K562 (cell line): ENCODE results near the gene SPPL3. TPM values are rescaled to one million over a fixed set of nuclear protein-coding genes. Genes with fewer than 3 reads are reported as not detected.

Experiments used
- ATAC-seq: fragments of 200-7000 bp; cut with Tn5 transposase; 3 replicates; pipeline ENCODE4 v1.9.1; 2020; ENCODE audit warnings: moderate library complexity
- BruUV-seq: library from RNA; stranded (reverse); fragments of 400-500 nt; replicated peaks from 2 replicates; lab custom pipeline; 2021; lab: Mats Ljungman, UMichigan
- CTCF ChIA-PET: fragments of 300-600 bp; formaldehyde crosslinking; extraction: SDS; loops from one replicate; lab custom pipeline; 2021; ENCODE audit warnings: low intra/inter-chr PET ratio; lab: Yijun Ruan, JAX
- POLR2A ChIA-PET: fragments of 300-600, 350-650 bp; sonication (Branson Sonifier 250); formaldehyde crosslinking; extraction: SDS; loops from one replicate; lab custom pipeline; 2021; ENCODE audit warnings: antibody characterized with exemption, inconsistent platforms; lab: Yijun Ruan, JAX
- DNase-seq, 4 experiments: peaks; one replicate each; pipeline versions ENCODE4 v3.0.0 to v3.0.0-alpha.2; 2011 to 2018; ENCODE audit warnings: low spot score in 3 of 4, mixed read lengths in 3 of 4; ENCODE audit errors: extremely low read depth in 1 of 4
- FAIRE-seq: peaks from 2 replicates; lab custom pipeline; 2011; peaks lifted over from hg19 to GRCh38; lab: Jason Lieb, UNC
- H2AFZ ChIP-seq: 2 replicates; pipeline ENCODE4 v1.6.0; 2011; ENCODE audit warnings: low read depth, low read length, control low read depth, inconsistent platforms
- H3K27ac ChIP-seq: fragments of 200-600 bp; 3 replicates; pipeline ENCODE4 v1.8.0; 2011; ENCODE audit warnings: low read depth, mild to moderate bottlenecking, control low read depth, inconsistent platforms, low read length, moderate library complexity, mixed read lengths; ENCODE audit errors: extremely low read depth
- H3K27me3 ChIP-seq, 2 experiments: fragments of 300-600 bp in 1 of 2; 2 replicates in 1 of 2; 3 replicates in 1 of 2; pipeline versions ENCODE4 v1.6.0 to v1.8.0; 2011; ENCODE audit warnings: inconsistent platforms in 2 of 2, low read length in 2 of 2, mild to moderate bottlenecking in 1 of 2, mixed read lengths in 1 of 2, moderate library complexity in 1 of 2; ENCODE audit not compliant: control insufficient read depth in 2 of 2, insufficient read depth in 2 of 2
- H3K36me3 ChIP-seq: fragments of 300-600 bp; 3 replicates; pipeline ENCODE4 v1.8.0; 2011; ENCODE audit warnings: mild to moderate bottlenecking, low read length, inconsistent platforms; ENCODE audit not compliant: control insufficient read depth, insufficient read depth
- H3K4me1 ChIP-seq, 2 experiments: fragments of 200-600 bp in 1 of 2; replicated peaks in 1 of 2; 2 replicates in 1 of 2; 3 replicates in 1 of 2; pipeline versions ENCODE4 v1.5.1 to v1.8.0; 2011; ENCODE audit warnings: inconsistent platforms in 2 of 2, low read length in 2 of 2, mild to moderate bottlenecking in 1 of 2, mixed read lengths in 1 of 2, moderate library complexity in 1 of 2; ENCODE audit not compliant: control insufficient read depth in 2 of 2, insufficient read depth in 2 of 2
- H3K4me2 ChIP-seq: 2 replicates; pipeline ENCODE4 v1.6.1; 2011; ENCODE audit warnings: low read length, control low read depth, inconsistent platforms, mixed read lengths; ENCODE audit not compliant: insufficient read depth
- H3K4me3 ChIP-seq: fragments of 200-600 bp; sonication (generic), shearing (Covaris generic); 2 replicates; pipeline ENCODE4 v1.5.1; 2016; ENCODE audit warnings: control low read depth, inconsistent platforms
- H3K79me2 ChIP-seq: fragments of 200-600 bp; 3 replicates; pipeline ENCODE4 v1.8.0; 2011; ENCODE audit warnings: low read length, inconsistent platforms; ENCODE audit not compliant: control insufficient read depth, insufficient read depth
- H3K9ac ChIP-seq, 2 experiments: 2 replicates each; pipeline versions ENCODE4 v1.6.0 to v1.6.1; 2011; ENCODE audit warnings: low read depth in 2 of 2, low read length in 2 of 2, control low read depth in 1 of 2, inconsistent platforms in 1 of 2, mild to moderate bottlenecking in 1 of 2, mixed read lengths in 1 of 2; ENCODE audit not compliant: insufficient read depth in 1 of 2
- H3K9me1 ChIP-seq: one replicate; pipeline ENCODE4 v1.6.0; 2011; ENCODE audit warnings: inconsistent platforms, mild to moderate bottlenecking, low read length, moderate library complexity; ENCODE audit not compliant: control insufficient read depth, insufficient read depth
- H3K9me3 ChIP-seq: replicated peaks from 2 replicates; pipeline ENCODE4 v1.5.1; 2011; ENCODE audit warnings: low read depth, low read length, inconsistent platforms; ENCODE audit not compliant: control insufficient read depth, insufficient read depth
- H4K20me1 ChIP-seq: replicated peaks from 2 replicates; pipeline ENCODE4 v1.6.1; 2011; ENCODE audit warnings: low read length, inconsistent platforms, mixed read lengths; ENCODE audit not compliant: control insufficient read depth, insufficient read depth
- CBFA2T3 ChIP-seq: fragments of 450-650 bp; IDR thresholded peaks from 2 replicates; pipeline ENCODE4 v1.6.1; 2017
- ESRRB ChIP-seq: fragments of 250-450 bp; sonication (Bioruptor Pico); IDR thresholded peaks from 2 replicates; pipeline ENCODE4 v1.5.0; 2020; ENCODE audit warnings: mild to moderate bottlenecking, moderate library complexity, borderline replicate concordance
- NR0B1 ChIP-seq: fragments of 450-650 bp; IDR thresholded peaks from one replicate; pipeline ENCODE4 v1.6.1; 2018; ENCODE audit warnings: mild to moderate bottlenecking, moderate library complexity; ENCODE audit not compliant: partially characterized antibody
- TRIM28 ChIP-seq: fragments of 450-650 bp; IDR thresholded peaks from 2 replicates; pipeline ENCODE4 v1.6.1; 2017
- ZNF184 ChIP-seq: sonication (generic); formaldehyde crosslinking; IDR thresholded peaks from 2 replicates; pipeline ENCODE4 v1.5.0; 2020; ENCODE audit warnings: missing genetic modification reagents
- ZNF445 ChIP-seq: fragments of 250-450 bp; sonication (Bioruptor Pico); IDR thresholded peaks from 2 replicates; pipeline ENCODE4 v1.4.0; 2020; ENCODE audit warnings: low read depth, mild to moderate bottlenecking, moderate library complexity
- WGBS: fragments of 100-300 bp; shearing (Covaris generic); methylation state at CpG from one replicate; pipeline ENCODE4 v1.1.6; 2016; ENCODE audit warnings: low coverage, mixed read lengths; ENCODE audit not compliant: insufficient coverage; ENCODE audit errors: missing lambda C conversion rate; 5-methylcytosine and 5-hydroxymethylcytosine counted together
- in situ Hi-C: fragments of 300-500 bp; cut with MboI; formaldehyde crosslinking; loops from 4 replicates; pipeline ENCODE4 v1.15.0; 2018; ENCODE audit warnings: inconsistent platforms, mixed read lengths
- intact Hi-C: fragments of 100-400 bp; cut with micrococcal nuclease; formaldehyde crosslinking; loops from 2 replicates; pipeline ENCODE4 v1.14.2; 2022
- polyA plus RNA-seq, 8 experiments: library from polyadenylated mRNA; depleted of rRNA in 4 of 8; stranded (reverse) in 5 of 8; unstranded in 3 of 8; fragments of >200 nt; fragmentation: Nextera tagmentation in 2 of 8; fragmentation: Illumina TruSeq in 1 of 8; extraction: Ambion mirVana in 2 of 8; extraction: Trizol in 1 of 8; gene quantifications; 2 replicates each; pipeline versions ENCODE4 v1.2.1 to v1.2.3, GENCODE V29; 2011 to 2014; ENCODE audit warnings: inconsistent platforms in 1 of 8, missing spikeins in 1 of 8
- total RNA-seq, 7 experiments: library from RNA; depleted of rRNA in 6 of 7; stranded (reverse); fragments of >200 nt in 6 of 7; fragmentation: Illumina TruSeq in 2 of 7; extraction: Trizol in 2 of 7; gene quantifications; 2 replicates each; pipeline versions ENCODE4 v1.2.1 to v1.2.3, GENCODE V29; 2011 to 2021; ENCODE audit warnings: low replicate concordance in 1 of 7

Gene SPPL3
- total and polyA plus RNA-seq, 9 of the 15 experiments (the other 6 are each of a cell fraction or from before 2014, with no cell fraction given), result 2.9 to 32.1 (median 7.1) TPM

DNA sequence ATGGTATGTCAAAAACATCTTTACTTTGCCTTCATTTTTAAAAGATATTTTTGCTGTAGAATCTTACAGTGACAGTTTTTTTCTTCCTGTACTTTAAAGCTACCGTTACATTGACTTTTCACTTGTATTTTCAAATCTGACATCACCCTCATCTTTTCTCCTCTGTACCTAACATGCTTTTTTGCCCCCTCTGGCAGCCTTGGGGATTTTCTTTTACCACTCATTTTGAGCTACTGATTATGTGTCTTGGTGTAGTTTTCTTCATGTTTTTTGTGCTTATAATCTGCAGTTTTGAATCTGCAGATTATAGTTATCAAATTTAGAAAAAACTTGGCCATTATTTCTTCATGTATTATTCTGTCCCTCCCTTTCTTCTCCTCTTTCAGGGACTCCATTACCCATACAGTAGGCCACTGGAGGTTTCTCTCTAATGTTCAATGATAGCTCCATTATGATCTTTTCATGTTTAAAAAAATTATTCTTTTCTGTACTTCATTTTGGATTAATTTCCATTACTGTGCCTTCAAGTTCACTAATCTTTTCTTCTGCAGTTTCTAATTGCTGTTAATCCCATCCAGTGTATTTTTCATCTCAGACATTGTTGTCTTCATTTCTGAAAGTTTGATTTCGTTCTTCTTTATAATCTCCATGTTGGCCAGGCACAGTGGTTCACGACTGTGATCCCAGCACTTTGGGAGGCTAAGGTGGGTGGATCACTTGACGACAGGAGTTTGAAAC, 108.5 kb downstream of the SPPL3 start (continued):
- TF ChIP-seq NR0B1 (no peak), TRIM28 (peak; percentile 81; the same call in 1 of the 2 replicates), CBFA2T3 (no peak), ZNF445 (CRISPR knock-in tag) (no peak)

DNA sequence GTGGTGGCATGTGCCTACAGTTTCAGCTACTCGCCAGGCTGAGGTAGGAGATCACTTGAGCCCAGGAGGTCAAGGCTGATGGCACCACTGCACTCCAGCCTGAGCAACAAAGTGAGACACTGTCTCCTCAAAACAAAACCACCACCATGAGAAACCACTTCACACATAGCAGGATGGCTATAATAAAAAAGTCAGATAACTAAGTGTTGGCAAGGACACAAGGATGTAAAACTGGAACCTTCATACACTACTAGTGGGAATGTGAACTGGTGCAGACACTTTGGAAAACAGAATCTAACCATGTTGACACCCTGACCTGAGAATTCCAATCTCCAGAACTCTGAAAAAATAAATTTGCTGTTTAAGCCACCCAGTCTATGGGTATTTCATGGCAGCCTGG, 110.8 kb downstream of the SPPL3 start:
- Histone ChIP-seq H3K27ac (no peak overlapping the region), H3K9me1 (no peaks in the 10 kb centered on the region), H3K4me2 (no peak overlapping the region), H3K27me3 (no peaks in the 10 kb centered on the region), H3K4me3 (no peak overlapping the region), H3K9me3 (peaks cover 2% of the 10 kb centered on the region), H3K4me1 (no peaks in the 10 kb centered on the region), H4K20me1 (no peaks in the 10 kb centered on the region), H3K79me2 (no peaks in the 10 kb centered on the region), H2AFZ (no peak overlapping the region)
- in situ Hi-C loops (no loop called here), intact Hi-C loops (no loop called here)
- ATAC-seq (no peak), FAIRE-seq (no peak)
- BruUV-seq, result no TSS peak
- 100% methylated on average over 1 of the region's 1 CpG for WGBS
- POLR2A ChIA-PET, result no interaction called here
- TF ChIP-seq ZNF184 (CRISPR knock-in tag) (peak; percentile 40; the same call in 1 of the 2 replicates), ESRRB (CRISPR knock-in tag) (no peak)
- TF ChIP-seq, all 486 proteins: peak for 1
- no peak overlapping the region for H3K9ac ChIP-seq
- no peaks in the 10 kb centered on the region for H3K36me3 ChIP-seq
- CTCF ChIA-PET, result no interaction called here
- no peak for DNase-seq
